ENCODE results near the gene COL1A2.

The COL1A2 gene

DNA sequence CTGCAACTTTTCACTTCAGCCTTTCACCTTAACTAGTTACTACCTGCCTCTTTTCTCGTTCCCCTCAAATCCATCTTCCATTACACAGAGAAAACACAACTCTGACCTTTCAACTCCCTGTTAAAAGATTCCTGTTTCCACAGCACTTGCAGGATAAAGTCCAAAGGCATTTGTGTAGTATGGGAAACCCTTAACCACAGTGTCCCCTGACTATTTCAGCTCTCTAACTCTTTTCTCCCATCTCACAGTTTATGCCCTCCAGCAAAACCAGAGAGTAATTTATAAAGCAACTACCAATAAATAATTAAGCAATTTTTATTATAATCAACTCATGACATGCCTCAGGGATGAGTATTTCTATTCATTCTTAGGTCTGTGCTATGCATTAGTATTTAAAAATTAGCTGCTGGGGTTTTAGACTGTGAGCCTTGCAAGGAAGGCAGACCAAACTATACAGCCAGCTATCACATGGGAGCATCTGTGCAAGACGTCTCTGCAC, 51.0 kb downstream of the COL1A2 start:
- no CpG with 5 or more reads among the region's 2 CpGs for WGBS (ENCODE audit: insufficient coverage, insufficient read length)
- no peak overlapping the region for H3K4me3 ChIP-seq (ENCODE audit: low read length)

DNA sequence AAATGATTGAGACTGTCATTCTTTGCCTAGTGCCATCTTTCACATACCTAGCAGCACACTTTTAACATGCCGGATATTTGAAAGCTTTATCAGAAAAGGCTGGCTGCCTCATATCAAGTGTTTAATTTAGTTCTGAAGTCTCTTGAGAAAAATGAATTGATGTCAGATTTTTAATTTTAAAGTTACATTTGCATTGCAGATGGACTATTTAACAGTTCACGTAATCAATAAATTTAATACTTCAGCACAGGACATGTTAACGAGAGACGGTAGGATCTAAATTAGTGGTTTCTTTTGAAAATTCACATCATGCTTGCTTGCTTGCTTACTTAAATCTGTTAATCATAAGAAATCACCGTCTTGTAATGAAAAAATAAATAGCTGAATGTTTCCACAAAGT, 51.6 kb downstream of the COL1A2 start:
- WGBS (ENCODE audit: insufficient coverage, insufficient read length) = no CpG with 5 or more reads among the region's 5 CpGs
- H3K27ac ChIP-seq (ENCODE audit: low read length) = no peak overlapping the region
- H3K9me3 ChIP-seq (ENCODE audit: control insufficient read depth, insufficient read depth, low read length) = no peaks in the 10 kb centered on the region
- no peak for DNase-seq (ENCODE audit: low read depth, low spot score)
- no peaks in the 10 kb centered on the region for H3K36me3 ChIP-seq (ENCODE audit: control insufficient read depth, insufficient read depth, low read length)
- H3K27me3 ChIP-seq (ENCODE audit: control insufficient read depth, insufficient read depth, low read length) = no peaks in the 10 kb centered on the region
- H3K4me3 ChIP-seq (ENCODE audit: low read length) = no peak overlapping the region
- no peaks in the 10 kb centered on the region for H3K4me1 ChIP-seq (ENCODE audit: control insufficient read depth, insufficient read depth, low read length)

More for the DNA sequence above, 51.0 kb downstream of the COL1A2 start:
- Histone ChIP-seq H3K4me1 (ENCODE audit: control insufficient read depth, insufficient read depth, low read length) (no peaks in the 10 kb centered on the region), H3K27me3 (ENCODE audit: control insufficient read depth, insufficient read depth, low read length) (no peaks in the 10 kb centered on the region), H3K9me3 (ENCODE audit: control insufficient read depth, insufficient read depth, low read length) (no peaks in the 10 kb centered on the region), H3K36me3 (ENCODE audit: control insufficient read depth, insufficient read depth, low read length) (no peaks in the 10 kb centered on the region), H3K27ac (ENCODE audit: low read length) (no peak overlapping the region)
- no peak for DNase-seq (ENCODE audit: low read depth, low spot score)

DNA sequence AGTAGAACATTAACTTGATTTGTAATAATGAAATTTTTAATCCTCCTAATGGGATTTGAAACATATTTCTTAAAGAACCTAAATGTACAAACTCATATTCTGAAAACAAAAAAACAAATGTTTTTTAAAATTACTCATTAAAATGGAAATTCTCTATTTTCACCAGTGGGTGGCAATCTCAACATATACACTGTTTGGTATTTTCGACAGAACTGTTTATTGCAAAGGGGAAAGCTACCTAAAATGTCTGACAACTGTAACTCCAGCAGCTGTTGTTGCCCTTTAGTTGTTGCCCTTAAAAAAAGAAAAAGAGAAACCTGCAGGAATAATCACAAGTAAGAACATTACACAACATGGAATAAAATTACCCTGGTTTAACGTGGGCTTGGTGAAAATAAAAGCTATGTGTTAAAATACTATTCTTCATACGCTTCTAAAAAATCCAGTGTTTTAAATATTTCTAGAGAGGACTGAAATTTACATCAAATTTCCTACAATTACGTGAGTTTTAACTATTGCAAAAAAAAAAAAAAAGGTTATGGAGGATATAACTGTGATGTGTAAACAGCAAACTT, 54.5 kb downstream of the COL1A2 start:
- no CpG with 5 or more reads among the region's 4 CpGs for WGBS (ENCODE audit: insufficient coverage, insufficient read length)
- no peaks in the 10 kb centered on the region for H3K4me1 ChIP-seq (ENCODE audit: control insufficient read depth, insufficient read depth, low read length)
- no peaks in the 10 kb centered on the region for H3K27me3 ChIP-seq (ENCODE audit: control insufficient read depth, insufficient read depth, low read length)
- no peaks in the 10 kb centered on the region for H3K9me3 ChIP-seq (ENCODE audit: control insufficient read depth, insufficient read depth, low read length)
- DNase-seq (ENCODE audit: low read depth, low spot score) = no peak
- H3K36me3 ChIP-seq (ENCODE audit: control insufficient read depth, insufficient read depth, low read length) = no peaks in the 10 kb centered on the region
- H3K4me3 ChIP-seq (ENCODE audit: low read length) = no peak overlapping the region
- no peak overlapping the region for H3K27ac ChIP-seq (ENCODE audit: low read length)

DNA sequence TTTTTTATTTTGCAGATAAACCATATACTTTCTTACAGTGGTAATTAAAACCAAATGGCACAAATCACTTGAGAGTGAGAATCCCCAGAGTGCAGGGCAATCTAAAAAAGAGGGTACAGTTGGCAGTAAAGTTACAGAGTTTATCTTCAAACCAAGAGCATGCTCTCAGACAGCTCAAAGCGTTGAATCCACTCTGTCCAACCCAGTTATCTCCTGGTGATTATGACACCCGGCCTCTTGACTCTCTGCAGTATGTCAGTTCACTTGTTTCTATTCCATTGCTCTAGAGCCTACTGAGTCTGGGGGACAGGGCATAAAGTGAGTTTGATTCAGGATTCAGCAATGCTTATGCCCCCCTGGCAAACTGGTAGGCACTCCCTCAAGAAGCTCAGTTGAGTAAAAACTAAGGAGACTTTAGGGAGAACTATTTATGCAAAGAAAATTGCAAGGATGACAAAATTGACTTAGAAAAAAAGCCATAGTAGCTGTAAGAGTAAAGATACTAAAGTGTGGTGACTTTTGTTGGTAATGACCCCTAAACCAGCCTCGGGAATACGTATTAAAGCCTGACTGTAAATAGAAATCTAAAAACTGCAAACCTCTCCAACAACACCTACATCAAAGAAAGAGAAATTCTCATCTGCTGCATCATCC, 55.5 kb downstream of the COL1A2 start:
- no peak for DNase-seq (ENCODE audit: low read depth, low spot score)
- Histone ChIP-seq H3K4me3 (ENCODE audit: low read length) (no peak overlapping the region), H3K4me1 (ENCODE audit: control insufficient read depth, insufficient read depth, low read length) (no peaks in the 10 kb centered on the region), H3K36me3 (ENCODE audit: control insufficient read depth, insufficient read depth, low read length) (no peaks in the 10 kb centered on the region), H3K27ac (ENCODE audit: low read length) (no peak overlapping the region), H3K27me3 (ENCODE audit: control insufficient read depth, insufficient read depth, low read length) (no peaks in the 10 kb centered on the region), H3K9me3 (ENCODE audit: control insufficient read depth, insufficient read depth, low read length) (no peaks in the 10 kb centered on the region)
- WGBS (ENCODE audit: insufficient coverage, insufficient read length) = no CpG with 5 or more reads among the region's 4 CpGs

DNA sequence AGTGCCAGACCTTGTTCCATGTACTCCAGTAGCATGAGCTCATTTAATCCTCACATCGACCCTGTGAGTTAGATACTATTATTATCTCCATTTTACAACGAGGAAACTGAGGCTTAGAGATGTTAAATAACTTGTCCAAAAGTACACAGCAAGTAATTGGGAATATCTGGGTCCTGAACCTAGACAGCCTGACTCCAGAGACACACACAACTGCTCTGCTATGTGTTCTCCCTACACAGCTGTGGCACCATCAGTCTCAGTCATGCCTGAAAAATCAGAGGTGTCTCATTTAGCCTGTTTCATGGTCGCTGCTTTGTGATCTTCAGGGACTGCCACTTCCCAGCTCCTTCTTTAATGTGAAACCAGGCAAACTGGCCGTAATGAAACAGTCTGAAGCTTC, 56.5 kb downstream of the COL1A2 start:
- Histone ChIP-seq H3K36me3 (ENCODE audit: control insufficient read depth, insufficient read depth, low read length) (no peaks in the 10 kb centered on the region), H3K27me3 (ENCODE audit: control insufficient read depth, insufficient read depth, low read length) (no peaks in the 10 kb centered on the region), H3K4me1 (ENCODE audit: control insufficient read depth, insufficient read depth, low read length) (no peaks in the 10 kb centered on the region), H3K9me3 (ENCODE audit: control insufficient read depth, insufficient read depth, low read length) (no peaks in the 10 kb centered on the region), H3K4me3 (ENCODE audit: low read length) (no peak overlapping the region), H3K27ac (ENCODE audit: low read length) (no peak overlapping the region)
- WGBS (ENCODE audit: insufficient coverage, insufficient read length) = no CpG with 5 or more reads among the region's 4 CpGs
- DNase-seq (ENCODE audit: low read depth, low spot score) = no peak

DNA sequence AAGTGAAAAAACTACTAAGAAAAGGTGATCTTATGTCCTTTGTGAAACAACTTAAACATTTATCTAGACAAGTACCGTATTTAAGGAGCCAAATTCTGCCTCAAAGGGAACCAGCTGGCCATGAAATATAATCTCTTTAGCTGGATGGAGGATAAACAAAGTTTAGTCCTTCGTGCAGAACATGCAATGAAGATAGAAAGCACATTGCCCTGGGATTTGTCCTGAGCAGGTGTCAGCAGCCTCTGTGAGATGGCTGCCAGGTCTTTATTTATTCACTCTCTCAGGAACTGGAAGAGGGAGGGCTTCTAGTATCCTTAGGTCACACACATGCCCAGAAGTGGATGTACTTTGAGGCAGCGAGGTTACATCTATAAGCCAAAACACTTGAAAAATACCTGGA, 57.5 kb downstream of the COL1A2 start:
- no peaks in the 10 kb centered on the region for H3K27me3 ChIP-seq (ENCODE audit: control insufficient read depth, insufficient read depth, low read length)
- H3K9me3 ChIP-seq (ENCODE audit: control insufficient read depth, insufficient read depth, low read length) = no peaks in the 10 kb centered on the region
- DNase-seq (ENCODE audit: low read depth, low spot score) = no peak
- no peak overlapping the region for H3K4me3 ChIP-seq (ENCODE audit: low read length)
- H3K4me1 ChIP-seq (ENCODE audit: control insufficient read depth, insufficient read depth, low read length) = no peaks in the 10 kb centered on the region
- no peak overlapping the region for H3K27ac ChIP-seq (ENCODE audit: low read length)
- no CpG with 5 or more reads among the region's 3 CpGs for WGBS (ENCODE audit: insufficient coverage, insufficient read length)
- H3K36me3 ChIP-seq (ENCODE audit: control insufficient read depth, insufficient read depth, low read length) = no peaks in the 10 kb centered on the region

DNA sequence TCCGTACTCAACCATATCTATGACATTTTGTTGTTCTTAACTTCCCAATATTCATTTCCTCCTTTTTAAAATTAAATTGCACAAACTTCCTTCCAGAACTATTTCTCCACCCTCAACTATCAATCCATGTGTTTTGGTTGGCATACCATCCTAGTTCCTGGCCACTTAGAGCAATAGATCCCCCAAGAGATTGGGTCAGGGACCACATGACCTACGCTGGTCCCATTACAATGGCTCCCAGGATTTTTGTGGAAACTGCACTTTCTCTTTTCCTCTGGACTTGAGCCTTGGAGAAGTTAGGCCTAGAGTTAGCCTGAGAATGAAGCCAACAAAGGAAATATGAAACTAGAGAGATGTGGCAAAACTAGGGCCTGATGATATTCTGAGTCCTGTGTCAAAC, 59.2 kb downstream of the COL1A2 start:
- no peaks in the 10 kb centered on the region for H3K36me3 ChIP-seq (ENCODE audit: control insufficient read depth, insufficient read depth, low read length)
- H3K27me3 ChIP-seq (ENCODE audit: control insufficient read depth, insufficient read depth, low read length) = no peaks in the 10 kb centered on the region
- no peak for DNase-seq (ENCODE audit: low read depth, low spot score)
- H3K4me3 ChIP-seq (ENCODE audit: low read length) = no peak overlapping the region
- no peaks in the 10 kb centered on the region for H3K9me3 ChIP-seq (ENCODE audit: control insufficient read depth, insufficient read depth, low read length)
- 100% methylated on average over 1 of the region's 2 CpGs for WGBS (ENCODE audit: insufficient coverage, insufficient read length)
- no peaks in the 10 kb centered on the region for H3K4me1 ChIP-seq (ENCODE audit: control insufficient read depth, insufficient read depth, low read length)
- H3K27ac ChIP-seq (ENCODE audit: low read length) = no peak overlapping the region

DNA sequence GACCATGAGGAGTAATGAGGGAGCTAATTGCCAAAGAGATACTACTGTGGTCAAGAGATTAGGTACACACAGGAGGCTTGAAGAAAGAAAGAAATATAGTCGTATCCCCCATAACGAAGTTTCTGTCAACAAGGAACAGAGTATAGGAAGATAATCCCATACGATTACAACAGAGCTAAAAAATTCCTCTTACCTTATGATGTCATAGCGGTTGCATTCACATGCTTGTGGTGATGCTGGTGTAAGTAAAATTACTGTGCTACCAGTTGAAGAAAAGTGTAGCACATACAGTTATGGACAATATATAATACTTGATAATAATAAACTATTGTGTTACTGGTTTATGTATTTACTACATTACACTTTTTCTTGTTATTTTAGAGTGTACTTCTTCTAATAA, 63.3 kb downstream of the COL1A2 start:
- Histone ChIP-seq H3K27me3 (ENCODE audit: control insufficient read depth, insufficient read depth, low read length) (no peaks in the 10 kb centered on the region), H3K4me3 (ENCODE audit: low read length) (no peak overlapping the region), H3K36me3 (ENCODE audit: control insufficient read depth, insufficient read depth, low read length) (no peaks in the 10 kb centered on the region), H3K4me1 (ENCODE audit: control insufficient read depth, insufficient read depth, low read length) (no peaks in the 10 kb centered on the region), H3K9me3 (ENCODE audit: control insufficient read depth, insufficient read depth, low read length) (no peaks in the 10 kb centered on the region), H3K27ac (ENCODE audit: low read length) (no peak overlapping the region)
- no peak for DNase-seq (ENCODE audit: low read depth, low spot score)
- no CpG with 5 or more reads among the region's 4 CpGs for WGBS (ENCODE audit: insufficient coverage, insufficient read length)

DNA sequence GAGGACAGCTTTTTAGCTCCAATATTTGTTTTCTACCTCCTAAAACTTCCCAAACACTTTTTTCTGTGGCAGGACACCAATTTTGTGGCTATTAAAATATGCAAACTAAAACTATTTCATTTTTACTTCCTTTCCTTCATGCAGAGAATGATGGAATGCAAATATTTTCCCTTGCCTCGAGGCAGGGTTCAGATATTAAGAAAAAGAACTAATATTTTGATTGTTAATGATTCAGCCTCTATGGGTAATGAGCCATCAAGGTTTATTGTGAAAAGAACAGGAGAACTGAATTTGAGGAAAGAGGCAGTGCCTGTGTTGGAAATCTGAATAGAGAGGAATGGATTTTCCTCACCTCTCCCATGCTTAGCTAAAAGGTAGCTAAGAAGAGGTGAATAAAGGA, 71.8 kb downstream of the COL1A2 start:
- H3K27ac ChIP-seq (ENCODE audit: low read length) = no peak overlapping the region
- H3K36me3 ChIP-seq (ENCODE audit: control insufficient read depth, insufficient read depth, low read length) = no peaks in the 10 kb centered on the region
- no peaks in the 10 kb centered on the region for H3K9me3 ChIP-seq (ENCODE audit: control insufficient read depth, insufficient read depth, low read length)
- H3K4me1 ChIP-seq (ENCODE audit: control insufficient read depth, insufficient read depth, low read length) = no peaks in the 10 kb centered on the region
- H3K27me3 ChIP-seq (ENCODE audit: control insufficient read depth, insufficient read depth, low read length) = no peaks in the 10 kb centered on the region
- no peak for DNase-seq (ENCODE audit: low read depth, low spot score)
- no peak overlapping the region for H3K4me3 ChIP-seq (ENCODE audit: low read length)
- no CpG with 5 or more reads among the region's 1 CpG for WGBS (ENCODE audit: insufficient coverage, insufficient read length)

DNA sequence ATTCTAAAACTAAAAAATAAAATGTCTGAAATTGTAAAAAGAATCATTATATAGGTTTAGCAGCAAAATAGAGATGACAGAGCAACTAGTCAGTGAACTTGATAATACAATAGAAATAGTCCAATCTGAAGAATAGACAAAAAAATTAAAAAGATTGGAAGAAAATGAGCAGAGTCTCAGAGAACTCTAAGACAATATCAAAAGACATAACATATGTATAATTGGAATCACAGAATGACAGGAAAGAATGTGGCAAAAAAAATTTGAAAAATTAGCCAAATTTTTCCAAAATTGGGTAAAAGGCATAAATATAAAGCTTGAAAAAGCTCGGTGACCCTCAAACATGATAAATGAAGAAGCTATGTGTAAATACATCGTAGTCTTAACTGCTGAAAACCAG, 76.9 kb downstream of the COL1A2 start:
- H3K4me3 ChIP-seq (ENCODE audit: low read length) = no peak overlapping the region
- no peak overlapping the region for H3K27ac ChIP-seq (ENCODE audit: low read length)
- no peaks in the 10 kb centered on the region for H3K4me1 ChIP-seq (ENCODE audit: control insufficient read depth, insufficient read depth, low read length)
- no peaks in the 10 kb centered on the region for H3K36me3 ChIP-seq (ENCODE audit: control insufficient read depth, insufficient read depth, low read length)
- no CpG with 5 or more reads among the region's 2 CpGs for WGBS (ENCODE audit: insufficient coverage, insufficient read length)
- no peak for DNase-seq (ENCODE audit: low read depth, low spot score)
- no peaks in the 10 kb centered on the region for H3K9me3 ChIP-seq (ENCODE audit: control insufficient read depth, insufficient read depth, low read length)
- H3K27me3 ChIP-seq (ENCODE audit: control insufficient read depth, insufficient read depth, low read length) = no peaks in the 10 kb centered on the region

DNA sequence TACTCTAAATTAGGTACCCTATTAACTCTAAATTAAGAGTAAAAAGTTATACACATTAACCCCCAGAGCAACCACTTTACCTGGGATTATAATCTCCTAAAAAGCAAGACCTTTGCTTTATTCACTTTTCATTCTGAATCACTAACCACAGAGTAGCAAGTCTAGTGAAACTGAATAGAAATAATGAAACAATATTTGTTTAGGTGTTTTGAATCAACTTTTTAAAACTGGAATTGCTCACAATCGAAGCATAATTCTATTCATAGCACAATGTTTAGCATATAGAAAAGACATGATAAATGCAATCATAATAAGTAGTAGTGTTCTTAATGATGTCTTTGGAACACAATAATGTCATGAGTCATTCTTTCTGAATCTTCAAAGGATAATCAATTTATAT, 77.9 kb downstream of the COL1A2 start:
- no CpG with 5 or more reads among the region's 1 CpG for WGBS (ENCODE audit: insufficient coverage, insufficient read length)
- Histone ChIP-seq H3K4me1 (ENCODE audit: control insufficient read depth, insufficient read depth, low read length) (no peaks in the 10 kb centered on the region), H3K9me3 (ENCODE audit: control insufficient read depth, insufficient read depth, low read length) (no peaks in the 10 kb centered on the region), H3K4me3 (ENCODE audit: low read length) (no peak overlapping the region), H3K36me3 (ENCODE audit: control insufficient read depth, insufficient read depth, low read length) (no peaks in the 10 kb centered on the region), H3K27me3 (ENCODE audit: control insufficient read depth, insufficient read depth, low read length) (no peaks in the 10 kb centered on the region), H3K27ac (ENCODE audit: low read length) (no peak overlapping the region)
- DNase-seq (ENCODE audit: low read depth, low spot score) = no peak

Measured in iPS DF 6.9 (cell line).